WTC11 (cell line): ENCODE results near the gene PLTP. TPM values are rescaled to one million over a fixed set of nuclear protein-coding genes. Genes with fewer than 3 reads are reported as not detected.

Source experiments
- ATAC-seq: fragments of 200-7000 bp; cut with Tn5 transposase; 2 replicates; pipeline ENCODE4 v1.10.0; 2021; ENCODE audit warnings: mild to moderate bottlenecking, moderate library complexity
- CTCF ChIA-PET: fragments of 300-600 bp; sonication (Branson Sonifier 250); formaldehyde crosslinking; loops from one replicate; lab custom pipeline; 2021; ENCODE audit warnings: antibody characterized with exemption; lab: Charles Lee
- POLR2A ChIA-PET: fragments of 350-600 bp; sonication (Branson Sonifier 250); formaldehyde crosslinking; loops from one replicate; lab custom pipeline; 2021; ENCODE audit warnings: antibody characterized with exemption; lab: Charles Lee
- DNase-seq: peaks from one replicate; pipeline ENCODE4 v3.0.0; 2021; ENCODE audit warnings: low spot score
- H3K27ac Mint-ChIP-seq: 2 replicates; pipeline ENCODE4 v1.8.0; 2021; ENCODE audit warnings: mixed read lengths
- H3K27me3 Mint-ChIP-seq: 2 replicates; pipeline ENCODE4 v1.8.0; 2021; ENCODE audit warnings: low read depth, mild to moderate bottlenecking, moderate library complexity, mixed read lengths
- H3K36me3 Mint-ChIP-seq: 2 replicates; pipeline ENCODE4 v1.8.0; 2021; ENCODE audit warnings: mixed read lengths
- H3K4me1 Mint-ChIP-seq: 2 replicates; pipeline ENCODE4 v1.8.0; 2022; ENCODE audit warnings: mixed read lengths
- H3K4me3 Mint-ChIP-seq: 2 replicates; pipeline ENCODE4 v1.8.0; 2021; ENCODE audit warnings: mild to moderate bottlenecking, moderate library complexity, mixed read lengths
- H3K9me3 Mint-ChIP-seq: 2 replicates; pipeline ENCODE4 v1.8.0; 2021; ENCODE audit warnings: mixed read lengths
- ATF1 ChIP-seq: sonication (generic); formaldehyde crosslinking; IDR thresholded peaks from 2 replicates; pipeline ENCODE4 v1.8.1; 2023; ENCODE audit warnings: mild to moderate bottlenecking, moderate library complexity, missing genetic modification reagents
- E2F1 ChIP-seq: sonication (generic); formaldehyde crosslinking; IDR thresholded peaks from 2 replicates; pipeline ENCODE4 v1.8.0; 2022; ENCODE audit warnings: mild to moderate bottlenecking, missing genetic modification reagents
- ETV6 ChIP-seq: sonication (generic); formaldehyde crosslinking; IDR thresholded peaks from 2 replicates; pipeline ENCODE4 v1.8.1; 2022; ENCODE audit warnings: mild to moderate bottlenecking, missing genetic modification reagents
- FOXJ3 ChIP-seq: sonication (generic); formaldehyde crosslinking; IDR thresholded peaks from 2 replicates; pipeline ENCODE4 v1.9.0; 2021; ENCODE audit warnings: missing genetic modification reagents, mild to moderate bottlenecking, borderline replicate concordance
- FOXK1 ChIP-seq: sonication (generic); formaldehyde crosslinking; IDR thresholded peaks from 2 replicates; pipeline ENCODE4 v1.8.0; 2022; ENCODE audit warnings: mild to moderate bottlenecking, moderate library complexity, missing genetic modification reagents
- GABPB1 ChIP-seq: sonication (generic); formaldehyde crosslinking; IDR thresholded peaks from 2 replicates; pipeline ENCODE4 v1.8.1; 2023; ENCODE audit warnings: mild to moderate bottlenecking, missing genetic modification reagents
- IRF2 ChIP-seq: sonication (generic); formaldehyde crosslinking; IDR thresholded peaks from 2 replicates; pipeline ENCODE4 v1.8.0; 2022; ENCODE audit warnings: low read depth, missing genetic modification reagents, borderline replicate concordance
- MYBL2 ChIP-seq: sonication (generic); formaldehyde crosslinking; IDR thresholded peaks from 2 replicates; pipeline ENCODE4 v1.8.1; 2023; ENCODE audit warnings: mild to moderate bottlenecking, moderate library complexity, missing genetic modification reagents
- NFYB ChIP-seq: sonication (generic); formaldehyde crosslinking; conservative IDR thresholded peaks from 2 replicates; pipeline ENCODE4 v1.8.0; 2022; ENCODE audit warnings: low read depth, missing genetic modification reagents
- NR3C1 ChIP-seq: sonication (generic); formaldehyde crosslinking; conservative IDR thresholded peaks from 2 replicates; pipeline ENCODE4 v1.8.1; 2023; ENCODE audit warnings: low read depth, mild to moderate bottlenecking, missing genetic modification reagents
- PREB ChIP-seq: sonication (generic); formaldehyde crosslinking; IDR thresholded peaks from 2 replicates; pipeline ENCODE4 v1.8.1; 2022; ENCODE audit warnings: mild to moderate bottlenecking, missing genetic modification reagents, moderate library complexity, borderline replicate concordance
- SOX15 ChIP-seq: fragments of 250-450 bp; sonication (Bioruptor Pico); IDR thresholded peaks from 2 replicates; pipeline ENCODE4 v1.9.0; 2021; ENCODE audit warnings: mild to moderate bottlenecking
- SP1 ChIP-seq: sonication (generic); formaldehyde crosslinking; conservative IDR thresholded peaks from 2 replicates; pipeline ENCODE4 v1.8.1; 2022; ENCODE audit warnings: missing genetic modification reagents
- TEAD1 ChIP-seq: sonication (generic); formaldehyde crosslinking; IDR thresholded peaks from 2 replicates; pipeline ENCODE4 v1.8.0; 2022; ENCODE audit warnings: mild to moderate bottlenecking, missing genetic modification reagents
- ZBTB21 ChIP-seq: sonication (generic); formaldehyde crosslinking; IDR thresholded peaks from 2 replicates; pipeline ENCODE4 v1.8.1; 2023; ENCODE audit warnings: mild to moderate bottlenecking, missing genetic modification reagents, borderline replicate concordance
- ZNF138 ChIP-seq: sonication (generic); formaldehyde crosslinking; conservative IDR thresholded peaks from 2 replicates; pipeline ENCODE4 v1.8.1; 2022; ENCODE audit warnings: mild to moderate bottlenecking, moderate library complexity, missing genetic modification reagents
- ZNF396 ChIP-seq: fragments of 250-450 bp; sonication (Bioruptor Pico); IDR thresholded peaks from 2 replicates; pipeline ENCODE4 v1.8.0; 2021; ENCODE audit warnings: mild to moderate bottlenecking, moderate library complexity, borderline replicate concordance
- ZNF671 ChIP-seq: fragments of 250-450 bp; sonication (Bioruptor Pico); IDR thresholded peaks from 2 replicates; pipeline ENCODE4 v1.8.0; 2021; ENCODE audit warnings: mild to moderate bottlenecking
- ZSCAN18 ChIP-seq: fragments of 250-450 bp; sonication (Bioruptor Pico); IDR thresholded peaks from 2 replicates; pipeline ENCODE4 v2.1.2; 2022; ENCODE audit warnings: mild to moderate bottlenecking, moderate library complexity
- total RNA-seq: library from RNA; stranded (reverse); gene quantifications from 3 replicates; pipeline ENCODE4 v1.2.3, GENCODE V29; 2021
- TF ChIP-seq, protein P1 (sequence below): sonication (generic); formaldehyde crosslinking; IDR thresholded peaks from 2 replicates; pipeline ENCODE4 v1.8.1; 2023; ENCODE audit warnings: mild to moderate bottlenecking, moderate library complexity, missing genetic modification reagents
- TF ChIP-seq, protein P2 (sequence below): sonication (generic); formaldehyde crosslinking; conservative IDR thresholded peaks from 2 replicates; pipeline ENCODE4 v1.8.1; 2022; ENCODE audit warnings: mild to moderate bottlenecking, missing genetic modification reagents
- TF ChIP-seq, protein P3 (sequence below): fragments of 250-450 bp; sonication (Bioruptor Pico); IDR thresholded peaks from 2 replicates; pipeline ENCODE4 v1.9.0; 2021; ENCODE audit warnings: moderate library complexity, mild to moderate bottlenecking, inconsistent platforms, borderline replicate concordance
- TF ChIP-seq, protein P4 (sequence below): fragments of 250-450 bp; sonication (Bioruptor Pico); conservative IDR thresholded peaks from 2 replicates; pipeline ENCODE4 v1.9.0; 2021; ENCODE audit warnings: mild to moderate bottlenecking
- TF ChIP-seq, protein P5 (sequence below): sonication (generic); formaldehyde crosslinking; IDR thresholded peaks from 2 replicates; pipeline ENCODE4 v1.8.0; 2022; ENCODE audit warnings: missing genetic modification reagents

The PLTP gene
- total RNA-seq, 1 experiment from 2014 or later: 109 TPM

DNA sequence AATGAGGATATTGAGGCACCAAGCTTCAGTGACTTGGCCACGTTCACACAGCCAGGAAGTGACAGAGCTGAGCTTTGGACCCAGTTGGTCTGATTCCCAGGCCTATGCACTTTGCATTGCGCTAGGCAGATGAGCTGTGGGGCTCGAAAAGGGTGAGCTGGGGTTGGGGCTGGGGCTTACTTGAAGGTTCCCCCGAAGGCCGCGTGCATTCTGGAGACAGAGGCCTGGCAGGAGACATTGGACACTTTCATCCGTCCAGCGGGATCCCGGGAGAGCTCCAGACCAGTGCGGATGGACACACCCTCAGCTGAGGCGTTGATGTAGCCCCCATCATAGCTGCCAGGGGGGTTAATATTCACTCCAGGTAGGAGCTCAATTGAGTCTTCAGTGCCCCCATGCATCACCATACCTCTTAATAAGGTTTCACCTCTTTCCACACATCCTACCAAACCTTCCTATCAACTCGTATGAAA, 2.6 kb downstream of the PLTP start:
- Mint-ChIP-seq H3K27ac (no peak overlapping the region), H3K4me3 (no peak overlapping the region), H3K4me1 (peaks cover 14% of the 10 kb centered on the region), H3K27me3 (no peaks in the 10 kb centered on the region), H3K9me3 (no peaks in the 10 kb centered on the region), H3K36me3 (peaks cover 43% of the 10 kb centered on the region)
- no peak for TF ChIP-seq ATF1 (CRISPR knock-in tag)
- no peak for TF ChIP-seq ZNF138 (CRISPR knock-in tag)
- no peak for TF ChIP-seq PREB (CRISPR knock-in tag)
- TF ChIP-seq NFYB: no peak
- TF ChIP-seq FOXK1: no peak
- no peak for TF ChIP-seq ZNF396
- TF ChIP-seq, protein P1, sequence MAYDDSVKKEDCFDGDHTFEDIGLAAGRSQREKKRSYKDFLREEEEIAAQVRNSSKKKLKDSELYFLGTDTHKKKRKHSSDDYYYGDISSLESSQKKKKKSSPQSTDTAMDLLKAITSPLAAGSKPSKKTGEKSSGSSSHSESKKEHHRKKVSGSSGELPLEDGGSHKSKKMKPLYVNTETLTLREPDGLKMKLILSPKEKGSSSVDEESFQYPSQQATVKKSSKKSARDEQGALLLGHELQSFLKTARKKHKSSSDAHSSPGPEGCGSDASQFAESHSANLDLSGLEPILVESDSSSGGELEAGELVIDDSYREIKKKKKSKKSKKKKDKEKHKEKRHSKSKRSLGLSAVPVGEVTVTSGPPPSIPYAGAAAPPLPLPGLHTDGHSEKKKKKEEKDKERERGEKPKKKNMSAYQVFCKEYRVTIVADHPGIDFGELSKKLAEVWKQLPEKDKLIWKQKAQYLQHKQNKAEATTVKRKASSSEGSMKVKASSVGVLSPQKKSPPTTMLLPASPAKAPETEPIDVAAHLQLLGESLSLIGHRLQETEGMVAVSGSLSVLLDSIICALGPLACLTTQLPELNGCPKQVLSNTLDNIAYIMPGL: no peak
- TF ChIP-seq, protein P2, sequence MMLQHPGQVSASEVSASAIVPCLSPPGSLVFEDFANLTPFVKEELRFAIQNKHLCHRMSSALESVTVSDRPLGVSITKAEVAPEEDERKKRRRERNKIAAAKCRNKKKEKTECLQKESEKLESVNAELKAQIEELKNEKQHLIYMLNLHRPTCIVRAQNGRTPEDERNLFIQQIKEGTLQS (CRISPR knock-in tag): no peak
- TF ChIP-seq IRF2: no peak
- no peak for TF ChIP-seq ETV6 (CRISPR knock-in tag)
- DNase-seq (no peak), ATAC-seq (no peak)
- CTCF ChIA-PET: interaction anchor here (0.7 to 1.7 kb wide), 2 partner anchors 111 to 1034 kb away, joined by 3 to 4 read pairs; no protein-coding TSS in a partner anchor
- POLR2A ChIA-PET: interaction anchor here (0.8 to 3.1 kb wide), 4 partner anchors 24 to 590 kb away, joined by 3 to 43 read pairs (median 4); partner anchors contain the start of genes PCIF1 and ZSWIM1

DNA sequence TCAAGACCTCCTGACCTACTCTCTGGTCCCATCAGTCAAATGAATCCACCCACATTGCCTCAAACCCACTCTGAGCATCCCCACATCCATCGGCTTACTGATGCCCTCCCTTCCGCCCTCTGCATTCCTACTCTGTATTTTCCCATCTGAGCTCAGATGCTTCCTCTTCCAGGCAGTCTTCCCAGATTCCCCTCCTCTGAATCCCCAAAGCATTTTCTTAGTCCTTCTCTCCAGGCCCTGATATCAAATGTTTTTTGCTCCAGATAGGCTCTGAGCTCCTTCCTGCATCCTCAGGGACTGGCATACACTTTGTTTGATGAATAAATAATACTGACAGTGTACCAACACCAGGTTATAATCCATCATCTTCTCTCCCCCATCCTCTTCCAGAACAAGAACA, 3.9 kb downstream of the PLTP start:
- no peak overlapping the region for H3K4me3 Mint-ChIP-seq
- TF ChIP-seq ZNF671 (no peak), SOX15 (CRISPR knock-in tag) (no peak), FOXJ3 (CRISPR knock-in tag) (no peak), ZSCAN18 (no peak), ATF1 (CRISPR knock-in tag) (no peak), NR3C1 (CRISPR knock-in tag) (no peak), MYBL2 (no peak), SP1 (no peak), ETV6 (CRISPR knock-in tag) (no peak), GABPB1 (CRISPR knock-in tag) (no peak), E2F1 (CRISPR knock-in tag) (no peak), ZBTB21 (CRISPR knock-in tag) (no peak), TEAD1 (CRISPR knock-in tag) (no peak), ZNF396 (no peak)
- TF ChIP-seq, protein P3, sequence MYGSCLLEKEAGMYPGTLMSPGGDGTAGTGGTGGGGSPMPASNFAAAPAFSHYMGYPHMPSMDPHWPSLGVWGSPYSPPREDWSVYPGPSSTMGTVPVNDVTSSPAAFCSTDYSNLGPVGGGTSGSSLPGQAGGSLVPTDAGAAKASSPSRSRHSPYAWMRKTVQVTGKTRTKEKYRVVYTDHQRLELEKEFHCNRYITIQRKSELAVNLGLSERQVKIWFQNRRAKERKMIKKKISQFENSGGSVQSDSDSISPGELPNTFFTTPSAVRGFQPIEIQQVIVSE (CRISPR knock-in tag): no peak
- TF ChIP-seq, protein P4, sequence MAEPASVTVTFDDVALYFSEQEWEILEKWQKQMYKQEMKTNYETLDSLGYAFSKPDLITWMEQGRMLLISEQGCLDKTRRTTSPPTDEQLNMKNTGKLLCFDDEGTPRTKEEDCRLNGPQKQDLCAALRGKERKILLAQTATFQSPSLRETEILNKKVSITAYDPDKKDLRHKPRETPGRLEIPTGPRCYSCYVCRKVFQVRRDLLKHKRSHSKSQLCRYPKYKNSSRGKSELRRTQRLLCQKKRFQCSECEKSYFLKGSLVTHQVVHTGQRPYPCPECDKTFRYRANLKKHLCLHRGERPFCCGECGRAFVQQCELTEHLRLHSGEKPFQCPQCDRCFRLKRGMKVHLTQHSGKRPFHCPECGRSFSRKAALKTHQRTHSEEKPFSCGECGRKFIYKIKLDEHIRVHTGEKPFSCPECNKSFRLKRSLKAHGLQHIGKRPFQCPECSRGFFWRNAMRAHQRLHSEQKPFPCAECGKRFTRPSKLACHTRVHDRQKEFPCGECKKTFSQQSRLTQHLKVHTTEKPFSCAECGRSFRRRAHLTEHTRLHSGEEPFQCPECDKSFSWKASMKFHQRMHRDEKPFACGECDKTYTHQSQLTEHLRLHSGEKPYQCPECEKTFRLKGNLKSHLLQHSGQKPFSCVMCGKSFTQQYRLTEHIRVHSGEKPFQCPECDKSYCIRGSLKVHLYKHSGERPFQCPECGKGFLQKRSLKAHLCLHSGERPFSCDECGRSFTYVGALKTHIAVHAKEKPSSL (CRISPR knock-in tag): no peak
- TF ChIP-seq, protein P5, sequence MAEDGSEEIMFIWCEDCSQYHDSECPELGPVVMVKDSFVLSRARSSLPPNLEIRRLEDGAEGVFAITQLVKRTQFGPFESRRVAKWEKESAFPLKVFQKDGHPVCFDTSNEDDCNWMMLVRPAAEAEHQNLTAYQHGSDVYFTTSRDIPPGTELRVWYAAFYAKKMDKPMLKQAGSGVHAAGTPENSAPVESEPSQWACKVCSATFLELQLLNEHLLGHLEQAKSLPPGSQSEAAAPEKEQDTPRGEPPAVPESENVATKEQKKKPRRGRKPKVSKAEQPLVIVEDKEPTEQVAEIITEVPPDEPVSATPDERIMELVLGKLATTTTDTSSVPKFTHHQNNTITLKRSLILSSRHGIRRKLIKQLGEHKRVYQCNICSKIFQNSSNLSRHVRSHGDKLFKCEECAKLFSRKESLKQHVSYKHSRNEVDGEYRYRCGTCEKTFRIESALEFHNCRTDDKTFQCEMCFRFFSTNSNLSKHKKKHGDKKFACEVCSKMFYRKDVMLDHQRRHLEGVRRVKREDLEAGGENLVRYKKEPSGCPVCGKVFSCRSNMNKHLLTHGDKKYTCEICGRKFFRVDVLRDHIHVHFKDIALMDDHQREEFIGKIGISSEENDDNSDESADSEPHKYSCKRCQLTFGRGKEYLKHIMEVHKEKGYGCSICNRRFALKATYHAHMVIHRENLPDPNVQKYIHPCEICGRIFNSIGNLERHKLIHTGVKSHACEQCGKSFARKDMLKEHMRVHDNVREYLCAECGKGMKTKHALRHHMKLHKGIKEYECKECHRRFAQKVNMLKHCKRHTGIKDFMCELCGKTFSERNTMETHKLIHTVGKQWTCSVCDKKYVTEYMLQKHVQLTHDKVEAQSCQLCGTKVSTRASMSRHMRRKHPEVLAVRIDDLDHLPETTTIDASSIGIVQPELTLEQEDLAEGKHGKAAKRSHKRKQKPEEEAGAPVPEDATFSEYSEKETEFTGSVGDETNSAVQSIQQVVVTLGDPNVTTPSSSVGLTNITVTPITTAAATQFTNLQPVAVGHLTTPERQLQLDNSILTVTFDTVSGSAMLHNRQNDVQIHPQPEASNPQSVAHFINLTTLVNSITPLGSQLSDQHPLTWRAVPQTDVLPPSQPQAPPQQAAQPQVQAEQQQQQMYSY: no peak
- CTCF ChIA-PET: no interaction called here
- POLR2A ChIA-PET: no interaction called here
- DNase-seq: no peak
- H3K27ac Mint-ChIP-seq: no peak overlapping the region
- H3K4me1 Mint-ChIP-seq: peaks cover 14% of the 10 kb centered on the region
- no peak for ATAC-seq
- H3K9me3 Mint-ChIP-seq: no peaks in the 10 kb centered on the region
- no peaks in the 10 kb centered on the region for H3K27me3 Mint-ChIP-seq
- peaks cover 56% of the 10 kb centered on the region for H3K36me3 Mint-ChIP-seq
